HEK293 (cell line): ENCODE results near the gene IDUA.

ENCODE experiments used
- KLF10 ChIP-seq: fragments of 450-650 bp; IDR thresholded peaks from 2 replicates; pipeline ENCODE4 v1.5.1; 2018; ENCODE audit warnings: missing biosample characterization, mild to moderate bottlenecking, missing genetic modification characterization
- KLF16 ChIP-seq: fragments of 450-650 bp; formaldehyde crosslinking; IDR thresholded peaks from 2 replicates; pipeline ENCODE4 v1.5.1; 2017; ENCODE audit warnings: missing biosample characterization, missing genetic modification characterization
- MYNN ChIP-seq: fragments of 450-650 bp; formaldehyde crosslinking; IDR thresholded peaks from 2 replicates; pipeline ENCODE4 v1.5.1; 2016; ENCODE audit warnings: missing biosample characterization, missing genetic modification characterization, borderline replicate concordance
- REPIN1 ChIP-seq: fragments of 450-650 bp; formaldehyde crosslinking; IDR thresholded peaks from 2 replicates; pipeline ENCODE4 v1.5.1; 2017; ENCODE audit warnings: missing biosample characterization, missing genetic modification characterization, low read depth
- SP3 ChIP-seq: fragments of 450-650 bp; formaldehyde crosslinking; IDR thresholded peaks from 2 replicates; pipeline ENCODE4 v1.5.1; 2016; ENCODE audit warnings: missing biosample characterization, missing genetic modification characterization
- ZEB2 ChIP-seq: fragments of 450-650 bp; formaldehyde crosslinking; IDR thresholded peaks from 2 replicates; pipeline ENCODE4 v1.5.1; 2016; ENCODE audit warnings: missing biosample characterization, missing genetic modification characterization
- ZFP69B ChIP-seq: fragments of 450-650 bp; formaldehyde crosslinking; IDR thresholded peaks from 2 replicates; pipeline ENCODE4 v1.5.1; 2016; ENCODE audit warnings: missing biosample characterization, missing genetic modification characterization
- ZNF10 ChIP-seq: fragments of 450-650 bp; formaldehyde crosslinking; IDR thresholded peaks from 2 replicates; pipeline ENCODE4 v1.5.1; 2017; ENCODE audit warnings: missing biosample characterization, missing genetic modification characterization
- ZNF114 ChIP-seq: fragments of 450-650 bp; formaldehyde crosslinking; IDR thresholded peaks from 2 replicates; pipeline ENCODE4 v1.5.0; 2017; ENCODE audit warnings: missing biosample characterization, missing genetic modification characterization
- ZNF121 ChIP-seq: fragments of 450-650 bp; formaldehyde crosslinking; IDR thresholded peaks from 2 replicates; pipeline ENCODE4 v1.5.1; 2016; ENCODE audit warnings: missing biosample characterization, missing genetic modification characterization
- ZNF146 ChIP-seq: fragments of 450-650 bp; formaldehyde crosslinking; IDR thresholded peaks from 2 replicates; pipeline ENCODE4 v1.5.1; 2016; ENCODE audit warnings: missing biosample characterization, missing genetic modification characterization
- ZNF169 ChIP-seq: fragments of 450-650 bp; formaldehyde crosslinking; IDR thresholded peaks from 2 replicates; pipeline ENCODE4 v1.5.1; 2016; ENCODE audit warnings: missing biosample characterization, missing genetic modification characterization
- ZNF184 ChIP-seq: fragments of 450-650 bp; IDR thresholded peaks from 2 replicates; pipeline ENCODE4 v1.5.1; 2018; ENCODE audit warnings: missing biosample characterization, mild to moderate bottlenecking, missing genetic modification characterization
- ZNF2 ChIP-seq: fragments of 450-650 bp; formaldehyde crosslinking; IDR thresholded peaks from 2 replicates; pipeline ENCODE4 v1.5.1; 2016; ENCODE audit warnings: missing biosample characterization, missing genetic modification characterization
- ZNF223 ChIP-seq: fragments of 450-650 bp; formaldehyde crosslinking; IDR thresholded peaks from 2 replicates; pipeline ENCODE4 v1.5.1; 2016; ENCODE audit warnings: missing biosample characterization, missing genetic modification characterization
- ZNF302 ChIP-seq: fragments of 450-650 bp; formaldehyde crosslinking; IDR thresholded peaks from 2 replicates; pipeline ENCODE4 v1.5.1; 2016; ENCODE audit warnings: missing biosample characterization, missing genetic modification characterization, low read depth
- ZNF341 ChIP-seq: fragments of 450-650 bp; formaldehyde crosslinking; IDR thresholded peaks from 2 replicates; pipeline ENCODE4; 2016; ENCODE audit warnings: low read depth, missing biosample characterization, missing genetic modification characterization
- ZNF433 ChIP-seq: fragments of 450-650 bp; formaldehyde crosslinking; IDR thresholded peaks from 2 replicates; pipeline ENCODE4 v1.5.1; 2016; ENCODE audit warnings: missing biosample characterization, missing genetic modification characterization, low read depth
- ZNF623 ChIP-seq: fragments of 450-650 bp; formaldehyde crosslinking; IDR thresholded peaks from 2 replicates; pipeline ENCODE4 v1.5.1; 2016; ENCODE audit warnings: missing biosample characterization, missing genetic modification characterization
- ZNF629 ChIP-seq: fragments of 450-650 bp; formaldehyde crosslinking; IDR thresholded peaks from 2 replicates; pipeline ENCODE4 v1.5.1; 2017; ENCODE audit warnings: missing biosample characterization, missing genetic modification characterization
- ZNF658 ChIP-seq: fragments of 450-650 bp; formaldehyde crosslinking; IDR thresholded peaks from 2 replicates; pipeline ENCODE4; 2016; ENCODE audit warnings: missing biosample characterization, missing genetic modification characterization
- ZNF843 ChIP-seq: fragments of 450-650 bp; formaldehyde crosslinking; IDR thresholded peaks from 2 replicates; pipeline ENCODE4 v1.5.1; 2016; ENCODE audit warnings: missing biosample characterization, missing genetic modification characterization
- TF ChIP-seq, protein P1 (sequence below): sonication (generic); formaldehyde crosslinking; IDR thresholded peaks from 2 replicates; pipeline ENCODE4 v1.8.1; 2022; ENCODE audit warnings: mild to moderate bottlenecking, moderate library complexity, missing genetic modification reagents
- TF ChIP-seq, protein P2 (sequence below): fragments of 450-650 bp; formaldehyde crosslinking; IDR thresholded peaks from 2 replicates; pipeline ENCODE4 v1.5.1; 2017; ENCODE audit warnings: missing biosample characterization, missing genetic modification characterization
- TF ChIP-seq, protein P3 (sequence below): fragments of 450-650 bp; formaldehyde crosslinking; IDR thresholded peaks from 2 replicates; pipeline ENCODE4 v1.5.1; 2016; ENCODE audit warnings: missing biosample characterization, missing genetic modification characterization, borderline replicate concordance
- TF ChIP-seq, protein P4 (sequence below): fragments of 450-650 bp; formaldehyde crosslinking; IDR thresholded peaks from 2 replicates; pipeline ENCODE4 v1.5.1; 2017; ENCODE audit warnings: missing biosample characterization, mild to moderate bottlenecking, missing genetic modification characterization, moderate library complexity
- TF ChIP-seq, protein P5 (sequence below): fragments of 450-650 bp; formaldehyde crosslinking; IDR thresholded peaks from 2 replicates; pipeline ENCODE4 v1.5.1; 2016; ENCODE audit warnings: missing biosample characterization, missing genetic modification characterization
- TF ChIP-seq, protein P6 (sequence below): fragments of 450-650 bp; formaldehyde crosslinking; IDR thresholded peaks from 2 replicates; pipeline ENCODE4 v1.5.1; 2016; ENCODE audit warnings: missing biosample characterization, missing genetic modification characterization

The IDUA gene

DNA sequence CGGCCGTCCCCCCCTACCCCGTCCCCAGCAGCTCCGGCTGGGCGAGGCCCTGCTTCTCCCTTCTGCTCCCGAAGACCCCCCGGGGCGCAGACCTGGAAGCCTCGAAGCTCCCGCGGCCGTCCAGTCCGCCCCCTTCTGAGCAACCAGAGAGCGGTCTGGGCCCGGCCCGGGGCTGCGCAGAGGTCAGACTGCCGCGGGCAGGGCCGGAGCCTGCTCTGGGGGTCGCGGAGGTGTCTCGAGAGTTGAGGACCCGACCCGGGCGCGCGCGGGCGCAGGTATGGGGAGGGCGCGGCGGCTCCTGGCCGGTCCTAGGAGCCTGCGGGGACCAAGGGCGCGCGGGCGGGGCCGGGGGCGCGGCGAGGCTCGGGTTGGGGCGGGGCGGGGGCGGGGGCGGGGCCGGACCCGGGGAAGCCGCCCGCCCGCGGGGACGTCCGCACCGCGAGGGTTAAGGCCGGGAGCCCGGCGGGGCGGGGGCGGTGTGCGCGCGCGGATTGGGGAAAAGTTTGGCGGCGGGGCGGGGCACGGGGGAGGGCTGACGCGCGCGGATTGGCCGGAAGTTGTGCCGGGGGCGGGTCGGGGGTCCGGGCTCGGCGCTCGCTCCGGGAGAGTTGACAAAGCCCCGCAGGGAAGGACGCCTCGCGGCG is 24.3 kb downstream of the IDUA start, which contains the start of gene FGFRL1 (continued):
- TF ChIP-seq, protein P1, sequence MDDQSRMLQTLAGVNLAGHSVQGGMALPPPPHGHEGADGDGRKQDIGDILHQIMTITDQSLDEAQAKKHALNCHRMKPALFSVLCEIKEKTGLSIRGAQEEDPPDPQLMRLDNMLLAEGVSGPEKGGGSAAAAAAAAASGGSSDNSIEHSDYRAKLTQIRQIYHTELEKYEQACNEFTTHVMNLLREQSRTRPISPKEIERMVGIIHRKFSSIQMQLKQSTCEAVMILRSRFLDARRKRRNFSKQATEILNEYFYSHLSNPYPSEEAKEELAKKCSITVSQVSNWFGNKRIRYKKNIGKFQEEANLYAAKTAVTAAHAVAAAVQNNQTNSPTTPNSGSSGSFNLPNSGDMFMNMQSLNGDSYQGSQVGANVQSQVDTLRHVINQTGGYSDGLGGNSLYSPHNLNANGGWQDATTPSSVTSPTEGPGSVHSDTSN (CRISPR knock-in tag): no peak
- TF ChIP-seq ZNF302 (tag by site-specific recombination): no peak
- TF ChIP-seq ZNF114 (tag by site-specific recombination): no peak
- TF ChIP-seq ZNF184 (tag by site-specific recombination): no peak
- no peak for TF ChIP-seq ZNF146 (tag by site-specific recombination)
- TF ChIP-seq, protein P2, sequence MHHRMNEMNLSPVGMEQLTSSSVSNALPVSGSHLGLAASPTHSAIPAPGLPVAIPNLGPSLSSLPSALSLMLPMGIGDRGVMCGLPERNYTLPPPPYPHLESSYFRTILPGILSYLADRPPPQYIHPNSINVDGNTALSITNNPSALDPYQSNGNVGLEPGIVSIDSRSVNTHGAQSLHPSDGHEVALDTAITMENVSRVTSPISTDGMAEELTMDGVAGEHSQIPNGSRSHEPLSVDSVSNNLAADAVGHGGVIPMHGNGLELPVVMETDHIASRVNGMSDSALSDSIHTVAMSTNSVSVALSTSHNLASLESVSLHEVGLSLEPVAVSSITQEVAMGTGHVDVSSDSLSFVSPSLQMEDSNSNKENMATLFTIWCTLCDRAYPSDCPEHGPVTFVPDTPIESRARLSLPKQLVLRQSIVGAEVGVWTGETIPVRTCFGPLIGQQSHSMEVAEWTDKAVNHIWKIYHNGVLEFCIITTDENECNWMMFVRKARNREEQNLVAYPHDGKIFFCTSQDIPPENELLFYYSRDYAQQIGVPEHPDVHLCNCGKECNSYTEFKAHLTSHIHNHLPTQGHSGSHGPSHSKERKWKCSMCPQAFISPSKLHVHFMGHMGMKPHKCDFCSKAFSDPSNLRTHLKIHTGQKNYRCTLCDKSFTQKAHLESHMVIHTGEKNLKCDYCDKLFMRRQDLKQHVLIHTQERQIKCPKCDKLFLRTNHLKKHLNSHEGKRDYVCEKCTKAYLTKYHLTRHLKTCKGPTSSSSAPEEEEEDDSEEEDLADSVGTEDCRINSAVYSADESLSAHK: no peak
- TF ChIP-seq MYNN (tag by site-specific recombination): no peak
- TF ChIP-seq ZEB2: peak; percentile 80
- TF ChIP-seq ZNF623: no peak
- TF ChIP-seq REPIN1 (tag by site-specific recombination): no peak
- TF ChIP-seq ZNF121 (tag by site-specific recombination): no peak
- TF ChIP-seq ZNF629 (tag by site-specific recombination): no peak
- TF ChIP-seq, protein P3, sequence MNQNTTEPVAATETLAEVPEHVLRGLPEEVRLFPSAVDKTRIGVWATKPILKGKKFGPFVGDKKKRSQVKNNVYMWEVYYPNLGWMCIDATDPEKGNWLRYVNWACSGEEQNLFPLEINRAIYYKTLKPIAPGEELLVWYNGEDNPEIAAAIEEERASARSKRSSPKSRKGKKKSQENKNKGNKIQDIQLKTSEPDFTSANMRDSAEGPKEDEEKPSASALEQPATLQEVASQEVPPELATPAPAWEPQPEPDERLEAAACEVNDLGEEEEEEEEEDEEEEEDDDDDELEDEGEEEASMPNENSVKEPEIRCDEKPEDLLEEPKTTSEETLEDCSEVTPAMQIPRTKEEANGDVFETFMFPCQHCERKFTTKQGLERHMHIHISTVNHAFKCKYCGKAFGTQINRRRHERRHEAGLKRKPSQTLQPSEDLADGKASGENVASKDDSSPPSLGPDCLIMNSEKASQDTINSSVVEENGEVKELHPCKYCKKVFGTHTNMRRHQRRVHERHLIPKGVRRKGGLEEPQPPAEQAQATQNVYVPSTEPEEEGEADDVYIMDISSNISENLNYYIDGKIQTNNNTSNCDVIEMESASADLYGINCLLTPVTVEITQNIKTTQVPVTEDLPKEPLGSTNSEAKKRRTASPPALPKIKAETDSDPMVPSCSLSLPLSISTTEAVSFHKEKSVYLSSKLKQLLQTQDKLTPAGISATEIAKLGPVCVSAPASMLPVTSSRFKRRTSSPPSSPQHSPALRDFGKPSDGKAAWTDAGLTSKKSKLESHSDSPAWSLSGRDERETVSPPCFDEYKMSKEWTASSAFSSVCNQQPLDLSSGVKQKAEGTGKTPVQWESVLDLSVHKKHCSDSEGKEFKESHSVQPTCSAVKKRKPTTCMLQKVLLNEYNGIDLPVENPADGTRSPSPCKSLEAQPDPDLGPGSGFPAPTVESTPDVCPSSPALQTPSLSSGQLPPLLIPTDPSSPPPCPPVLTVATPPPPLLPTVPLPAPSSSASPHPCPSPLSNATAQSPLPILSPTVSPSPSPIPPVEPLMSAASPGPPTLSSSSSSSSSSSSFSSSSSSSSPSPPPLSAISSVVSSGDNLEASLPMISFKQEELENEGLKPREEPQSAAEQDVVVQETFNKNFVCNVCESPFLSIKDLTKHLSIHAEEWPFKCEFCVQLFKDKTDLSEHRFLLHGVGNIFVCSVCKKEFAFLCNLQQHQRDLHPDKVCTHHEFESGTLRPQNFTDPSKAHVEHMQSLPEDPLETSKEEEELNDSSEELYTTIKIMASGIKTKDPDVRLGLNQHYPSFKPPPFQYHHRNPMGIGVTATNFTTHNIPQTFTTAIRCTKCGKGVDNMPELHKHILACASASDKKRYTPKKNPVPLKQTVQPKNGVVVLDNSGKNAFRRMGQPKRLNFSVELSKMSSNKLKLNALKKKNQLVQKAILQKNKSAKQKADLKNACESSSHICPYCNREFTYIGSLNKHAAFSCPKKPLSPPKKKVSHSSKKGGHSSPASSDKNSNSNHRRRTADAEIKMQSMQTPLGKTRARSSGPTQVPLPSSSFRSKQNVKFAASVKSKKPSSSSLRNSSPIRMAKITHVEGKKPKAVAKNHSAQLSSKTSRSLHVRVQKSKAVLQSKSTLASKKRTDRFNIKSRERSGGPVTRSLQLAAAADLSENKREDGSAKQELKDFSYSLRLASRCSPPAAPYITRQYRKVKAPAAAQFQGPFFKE (tag by site-specific recombination): no peak
- TF ChIP-seq, protein P4, sequence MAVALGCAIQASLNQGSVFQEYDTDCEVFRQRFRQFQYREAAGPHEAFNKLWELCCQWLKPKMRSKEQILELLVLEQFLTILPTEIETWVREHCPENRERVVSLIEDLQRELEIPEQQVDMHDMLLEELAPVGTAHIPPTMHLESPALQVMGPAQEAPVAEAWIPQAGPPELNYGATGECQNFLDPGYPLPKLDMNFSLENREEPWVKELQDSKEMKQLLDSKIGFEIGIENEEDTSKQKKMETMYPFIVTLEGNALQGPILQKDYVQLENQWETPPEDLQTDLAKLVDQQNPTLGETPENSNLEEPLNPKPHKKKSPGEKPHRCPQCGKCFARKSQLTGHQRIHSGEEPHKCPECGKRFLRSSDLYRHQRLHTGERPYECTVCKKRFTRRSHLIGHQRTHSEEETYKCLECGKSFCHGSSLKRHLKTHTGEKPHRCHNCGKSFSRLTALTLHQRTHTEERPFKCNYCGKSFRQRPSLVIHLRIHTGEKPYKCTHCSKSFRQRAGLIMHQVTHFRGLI (tag by site-specific recombination): no peak
- TF ChIP-seq ZNF10 (tag by site-specific recombination): no peak
- no peak for TF ChIP-seq ZNF2 (tag by site-specific recombination)
- TF ChIP-seq ZNF433 (tag by site-specific recombination): no peak
- TF ChIP-seq, protein P5, sequence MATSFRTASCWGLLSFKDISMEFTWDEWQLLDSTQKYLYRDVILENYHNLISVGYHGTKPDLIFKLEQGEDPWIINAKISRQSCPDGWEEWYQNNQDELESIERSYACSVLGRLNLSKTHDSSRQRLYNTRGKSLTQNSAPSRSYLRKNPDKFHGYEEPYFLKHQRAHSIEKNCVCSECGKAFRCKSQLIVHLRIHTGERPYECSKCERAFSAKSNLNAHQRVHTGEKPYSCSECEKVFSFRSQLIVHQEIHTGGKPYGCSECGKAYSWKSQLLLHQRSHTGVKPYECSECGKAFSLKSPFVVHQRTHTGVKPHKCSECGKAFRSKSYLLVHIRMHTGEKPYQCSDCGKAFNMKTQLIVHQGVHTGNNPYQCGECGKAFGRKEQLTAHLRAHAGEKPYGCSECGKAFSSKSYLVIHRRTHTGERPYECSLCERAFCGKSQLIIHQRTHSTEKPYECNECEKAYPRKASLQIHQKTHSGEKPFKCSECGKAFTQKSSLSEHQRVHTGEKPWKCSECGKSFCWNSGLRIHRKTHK (tag by site-specific recombination): no peak
- no peak for TF ChIP-seq ZNF658 (tag by site-specific recombination)
- TF ChIP-seq KLF16 (tag by site-specific recombination): no peak
- no peak for TF ChIP-seq ZNF169 (tag by site-specific recombination)
- TF ChIP-seq ZNF223 (tag by site-specific recombination): no peak
- TF ChIP-seq SP3: no peak
- no peak for TF ChIP-seq ZNF843 (tag by site-specific recombination)
- peak; percentile 92 for TF ChIP-seq KLF10 (tag by site-specific recombination)
- TF ChIP-seq ZFP69B (tag by site-specific recombination): no peak
- peak; percentile 75 for TF ChIP-seq ZNF341
- TF ChIP-seq, protein P6, sequence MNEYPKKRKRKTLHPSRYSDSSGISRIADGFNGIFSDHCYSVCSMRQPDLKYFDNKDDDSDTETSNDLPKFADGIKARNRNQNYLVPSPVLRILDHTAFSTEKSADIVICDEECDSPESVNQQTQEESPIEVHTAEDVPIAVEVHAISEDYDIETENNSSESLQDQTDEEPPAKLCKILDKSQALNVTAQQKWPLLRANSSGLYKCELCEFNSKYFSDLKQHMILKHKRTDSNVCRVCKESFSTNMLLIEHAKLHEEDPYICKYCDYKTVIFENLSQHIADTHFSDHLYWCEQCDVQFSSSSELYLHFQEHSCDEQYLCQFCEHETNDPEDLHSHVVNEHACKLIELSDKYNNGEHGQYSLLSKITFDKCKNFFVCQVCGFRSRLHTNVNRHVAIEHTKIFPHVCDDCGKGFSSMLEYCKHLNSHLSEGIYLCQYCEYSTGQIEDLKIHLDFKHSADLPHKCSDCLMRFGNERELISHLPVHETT (tag by site-specific recombination): no peak
